Measurements from ENCODE around the gene PAQR4.

PAQR4 gene

DNA sequence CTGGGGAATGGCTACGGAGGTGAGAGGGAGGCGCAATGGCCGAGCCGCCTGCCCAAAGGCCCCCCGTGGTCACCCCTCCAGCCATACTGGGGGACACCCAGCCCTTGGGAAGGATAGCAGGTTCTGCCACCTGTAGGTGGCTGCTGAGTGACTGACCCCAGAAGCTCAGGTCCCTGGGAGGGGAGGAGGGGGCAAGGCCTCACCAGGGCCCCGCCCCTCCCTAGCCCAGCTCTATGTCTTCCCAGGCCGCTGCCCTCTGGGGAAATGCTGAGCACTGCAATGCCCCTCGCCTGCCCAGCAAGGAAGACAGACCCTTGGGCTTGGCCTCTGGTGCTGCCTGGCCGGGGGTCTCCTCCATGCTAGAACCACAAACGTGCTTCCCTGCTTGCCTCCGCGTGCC lies 32.2 kb downstream of the PAQR4 start:
- Histone ChIP-seq H3K27ac (no peak overlapping the region), H3K4me3 (no peak overlapping the region)
- TF ChIP-seq, protein P1, sequence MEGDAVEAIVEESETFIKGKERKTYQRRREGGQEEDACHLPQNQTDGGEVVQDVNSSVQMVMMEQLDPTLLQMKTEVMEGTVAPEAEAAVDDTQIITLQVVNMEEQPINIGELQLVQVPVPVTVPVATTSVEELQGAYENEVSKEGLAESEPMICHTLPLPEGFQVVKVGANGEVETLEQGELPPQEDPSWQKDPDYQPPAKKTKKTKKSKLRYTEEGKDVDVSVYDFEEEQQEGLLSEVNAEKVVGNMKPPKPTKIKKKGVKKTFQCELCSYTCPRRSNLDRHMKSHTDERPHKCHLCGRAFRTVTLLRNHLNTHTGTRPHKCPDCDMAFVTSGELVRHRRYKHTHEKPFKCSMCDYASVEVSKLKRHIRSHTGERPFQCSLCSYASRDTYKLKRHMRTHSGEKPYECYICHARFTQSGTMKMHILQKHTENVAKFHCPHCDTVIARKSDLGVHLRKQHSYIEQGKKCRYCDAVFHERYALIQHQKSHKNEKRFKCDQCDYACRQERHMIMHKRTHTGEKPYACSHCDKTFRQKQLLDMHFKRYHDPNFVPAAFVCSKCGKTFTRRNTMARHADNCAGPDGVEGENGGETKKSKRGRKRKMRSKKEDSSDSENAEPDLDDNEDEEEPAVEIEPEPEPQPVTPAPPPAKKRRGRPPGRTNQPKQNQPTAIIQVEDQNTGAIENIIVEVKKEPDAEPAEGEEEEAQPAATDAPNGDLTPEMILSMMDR (IDR thresholded peaks at IDR 0.05): no peak
- DNase-seq (ENCODE audit: low spot score): no peak

DNA sequence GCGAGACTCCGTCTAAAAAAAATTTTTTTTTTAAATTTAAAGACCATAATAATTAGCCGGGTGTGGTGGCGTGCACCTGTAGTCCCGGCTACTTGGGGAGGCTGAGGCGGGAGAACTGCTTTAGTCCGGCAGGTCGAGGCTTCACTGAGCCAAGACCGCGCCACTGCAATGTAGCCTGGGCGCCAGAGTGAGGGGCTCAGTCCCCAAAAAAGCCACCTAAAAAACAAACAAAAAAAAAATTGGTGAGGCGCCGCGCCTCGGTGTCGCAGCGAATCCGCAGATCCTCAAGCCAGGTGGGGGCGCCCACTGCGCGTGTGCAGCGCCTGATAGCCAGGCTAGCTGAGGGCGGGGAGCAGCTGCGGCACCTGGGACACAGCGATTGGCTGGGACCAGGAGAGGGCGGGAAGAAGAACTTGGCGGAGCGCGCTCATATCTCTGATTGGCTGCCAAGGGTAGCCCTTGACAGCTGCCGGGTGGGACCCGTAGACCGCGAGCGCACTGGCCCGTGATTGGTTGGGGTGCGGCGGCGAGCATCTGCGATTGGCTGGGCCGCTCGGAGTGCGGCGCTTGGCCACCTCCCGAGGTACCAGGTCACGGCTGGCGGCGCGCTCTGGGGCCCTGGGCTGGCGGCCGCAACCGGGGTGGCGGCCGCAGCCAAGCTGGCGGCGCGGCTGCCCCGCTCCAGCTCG lies 34.6 kb downstream of the PAQR4 start:
- Histone ChIP-seq H3K27ac (peak overlapping the region in 1 of 2 donors; percentile 30), H3K4me3 (peak overlapping the region; percentile 63)
- DNase-seq (ENCODE audit: low spot score): peak; percentile 95
- TF ChIP-seq, protein P1 (IDR thresholded peaks at IDR 0.05): no peak

- peak overlapping the region in 1 of 2 donors; percentile 30 for H3K27ac ChIP-seq
- TF ChIP-seq, protein P1 (IDR thresholded peaks at IDR 0.05): no peak
- DNase-seq (ENCODE audit: low spot score): no peak
- H3K4me3 ChIP-seq: peak overlapping the region; percentile 63
These were observed 35.2 kb downstream of the PAQR4 start for GRCh38 chr16:3004319-3004718.

GRCh38 chr16:3004781-3005284 lies 35.7 kb downstream of the PAQR4 start:
- no peak overlapping the region for H3K27ac ChIP-seq
- peak overlapping the region; percentile 63 for H3K4me3 ChIP-seq
- TF ChIP-seq, protein P1 (IDR thresholded peaks at IDR 0.05): no peak
- DNase-seq (ENCODE audit: low spot score): no peak

DNA sequence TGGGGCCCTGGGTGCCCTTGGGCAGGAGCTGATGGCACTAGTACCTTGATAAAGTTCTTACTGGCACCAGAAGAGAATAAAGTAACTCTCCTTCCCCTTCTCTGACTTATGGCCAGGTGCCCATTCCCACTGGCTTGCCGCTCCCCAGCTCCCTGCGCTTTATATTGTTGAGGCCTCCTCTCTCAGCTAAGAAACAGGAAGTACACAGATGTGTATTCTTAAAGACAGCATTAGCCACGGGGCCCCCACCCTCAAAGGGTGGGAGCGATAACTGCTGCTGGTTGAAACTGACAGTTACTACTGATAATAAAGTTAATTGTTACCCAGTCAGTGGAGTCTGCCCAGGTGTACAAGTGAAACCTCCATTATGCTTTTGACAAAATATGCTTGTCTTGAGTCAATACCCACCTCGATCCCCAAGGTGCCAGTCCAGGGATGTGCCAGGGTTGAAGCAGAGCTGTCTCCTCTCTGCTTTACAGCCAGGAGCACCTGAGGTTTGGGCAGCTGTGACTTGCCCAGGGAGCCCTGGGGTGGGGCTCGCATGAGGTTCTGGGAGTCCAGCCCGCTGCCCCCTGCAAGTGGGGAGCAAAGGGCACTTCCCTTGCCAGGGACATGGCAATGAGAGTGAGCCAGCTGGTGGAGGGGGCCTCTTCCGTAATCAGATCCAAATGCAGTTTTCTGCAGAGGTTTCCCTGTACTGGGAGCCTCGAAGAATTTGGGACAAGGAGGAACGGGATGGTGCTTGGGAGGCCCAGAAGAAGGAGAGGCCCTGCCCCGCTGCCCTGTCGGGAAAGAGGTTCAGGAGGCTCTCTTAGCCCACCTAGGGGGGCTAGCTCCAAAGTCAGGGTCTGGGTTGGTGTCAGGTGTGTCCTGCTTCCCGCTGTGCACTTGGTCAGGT lies 38.2 kb downstream of the PAQR4 start:
- TF ChIP-seq, protein P1 (IDR thresholded peaks at IDR 0.05): no peak
- no peak overlapping the region for H3K27ac ChIP-seq
- peak overlapping the region; percentile 17 for H3K4me3 ChIP-seq
- no peak for DNase-seq (ENCODE audit: low spot score)

GRCh38 chr16:3007957-3008689 lies 39.0 kb downstream of the PAQR4 start:
- TF ChIP-seq, protein P1 (IDR thresholded peaks at IDR 0.05): no peak
- H3K4me3 ChIP-seq: peak overlapping the region; percentile 17
- DNase-seq (ENCODE audit: low spot score): no peak
- no peak overlapping the region for H3K27ac ChIP-seq

Data from coronary artery (tissue), 2 donors.